ENCODE measurements around the gene HPS3. TPM values are rescaled to one million over a fixed set of nuclear protein-coding genes. Genes with fewer than 3 reads are reported as not detected.

The HPS3 gene
- polyA plus RNA-seq, 1 experiment, result 28.1 TPM

DNA sequence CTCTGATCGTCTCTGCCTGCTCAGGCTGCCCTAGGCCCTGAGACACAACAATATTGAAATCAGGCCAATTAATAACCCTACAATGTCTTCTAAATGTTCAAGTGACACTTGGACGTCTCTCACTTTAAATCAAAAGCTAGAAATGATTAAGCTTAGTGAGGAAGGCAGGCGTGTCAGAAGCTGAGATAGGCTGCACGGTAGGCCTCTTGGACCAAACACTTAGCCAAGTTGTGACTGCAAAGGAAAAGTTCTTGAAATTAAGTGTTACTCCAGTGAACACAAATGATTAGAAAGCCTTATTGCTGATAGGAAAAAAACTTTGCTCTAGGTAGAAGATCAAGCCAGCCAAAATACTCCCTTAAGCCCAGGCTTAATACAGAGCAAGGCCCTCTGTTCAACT, 2.2 kb downstream of the HPS3 start:
- Histone ChIP-seq H3K4me3 (ENCODE audit: low read depth, low read length) (no peak overlapping the region), H3K9me3 (ENCODE audit: control insufficient read depth, insufficient read depth, low read length) (no peaks in the 10 kb centered on the region), H3K27ac (ENCODE audit: low read depth, low read length) (no peak overlapping the region), H3K27me3 (ENCODE audit: control insufficient read depth, insufficient read depth, low read length) (no peaks in the 10 kb centered on the region)
- ChIA-PET POLR2A (no interaction called here), CTCF (interaction anchor here (1.4 kb wide), 1 partner anchor 176 kb away, joined by 5 read pairs; no protein-coding TSS in a partner anchor)
- no peak for DNase-seq (ENCODE audit: low read depth, low spot score)
- TF ChIP-seq, protein P1, sequence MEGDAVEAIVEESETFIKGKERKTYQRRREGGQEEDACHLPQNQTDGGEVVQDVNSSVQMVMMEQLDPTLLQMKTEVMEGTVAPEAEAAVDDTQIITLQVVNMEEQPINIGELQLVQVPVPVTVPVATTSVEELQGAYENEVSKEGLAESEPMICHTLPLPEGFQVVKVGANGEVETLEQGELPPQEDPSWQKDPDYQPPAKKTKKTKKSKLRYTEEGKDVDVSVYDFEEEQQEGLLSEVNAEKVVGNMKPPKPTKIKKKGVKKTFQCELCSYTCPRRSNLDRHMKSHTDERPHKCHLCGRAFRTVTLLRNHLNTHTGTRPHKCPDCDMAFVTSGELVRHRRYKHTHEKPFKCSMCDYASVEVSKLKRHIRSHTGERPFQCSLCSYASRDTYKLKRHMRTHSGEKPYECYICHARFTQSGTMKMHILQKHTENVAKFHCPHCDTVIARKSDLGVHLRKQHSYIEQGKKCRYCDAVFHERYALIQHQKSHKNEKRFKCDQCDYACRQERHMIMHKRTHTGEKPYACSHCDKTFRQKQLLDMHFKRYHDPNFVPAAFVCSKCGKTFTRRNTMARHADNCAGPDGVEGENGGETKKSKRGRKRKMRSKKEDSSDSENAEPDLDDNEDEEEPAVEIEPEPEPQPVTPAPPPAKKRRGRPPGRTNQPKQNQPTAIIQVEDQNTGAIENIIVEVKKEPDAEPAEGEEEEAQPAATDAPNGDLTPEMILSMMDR (IDR thresholded peaks at IDR 0.05; ENCODE audit: low read depth, low read length), result no peak

DNA sequence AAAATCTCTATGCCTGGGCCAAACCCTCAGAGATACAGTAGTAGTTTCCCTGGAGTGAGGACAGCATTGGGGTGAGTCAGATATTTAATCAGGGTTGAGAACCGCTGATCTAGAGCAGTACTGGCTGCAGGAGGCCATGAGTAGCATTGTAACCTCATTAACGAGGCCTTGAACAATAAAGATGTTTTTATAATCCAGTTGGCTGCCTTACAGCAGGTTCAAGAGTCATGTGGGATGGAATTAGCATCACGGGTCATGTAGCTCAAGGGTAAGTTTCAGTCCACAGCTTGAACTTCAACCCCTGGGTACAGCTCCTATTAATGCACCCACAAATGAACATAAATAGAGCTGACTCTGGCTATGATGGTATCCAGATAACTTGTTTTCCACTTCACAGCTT, 5.1 kb downstream of the HPS3 start:
- POLR2A ChIA-PET, result no interaction called here
- CTCF ChIA-PET, result interaction anchor here (2.8 kb wide), 1 partner anchor 14 kb away, joined by 14 read pairs; no protein-coding TSS in a partner anchor

DNA sequence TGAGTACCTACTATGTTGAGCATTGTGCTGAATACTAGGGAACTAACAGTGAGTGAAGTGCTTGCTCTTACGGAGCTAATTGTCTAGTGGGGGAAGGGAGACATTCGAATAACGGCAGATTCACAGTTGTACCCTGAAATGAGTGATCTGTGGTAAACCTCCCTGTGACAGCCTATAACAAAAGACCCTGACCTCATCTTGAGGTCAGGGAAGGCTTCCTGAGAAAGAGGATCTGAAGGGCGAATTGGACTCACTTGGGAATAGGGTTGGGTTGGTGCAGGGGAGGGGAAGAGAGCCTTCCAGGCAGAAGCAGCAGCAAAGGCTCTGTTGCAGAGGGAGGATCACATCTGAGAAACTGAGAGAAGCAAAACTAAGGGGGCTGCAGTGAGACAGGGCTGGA, 13.2 kb downstream of the HPS3 start:
- no peak overlapping the region for H3K27ac ChIP-seq (ENCODE audit: low read depth, low read length)
- no peak for DNase-seq (ENCODE audit: low read depth, low spot score)
- CTCF ChIA-PET, result no interaction called here
- no peaks in the 10 kb centered on the region for H3K27me3 ChIP-seq (ENCODE audit: control insufficient read depth, insufficient read depth, low read length)
- no peak overlapping the region for H3K4me3 ChIP-seq (ENCODE audit: low read depth, low read length)
- POLR2A ChIA-PET, result no interaction called here
- TF ChIP-seq, protein P1 (IDR thresholded peaks at IDR 0.05; ENCODE audit: low read depth, low read length), result no peak
- H3K9me3 ChIP-seq (ENCODE audit: control insufficient read depth, insufficient read depth, low read length), result no peaks in the 10 kb centered on the region

More for the DNA sequence above, 5.1 kb downstream of the HPS3 start:
- H3K27ac ChIP-seq (ENCODE audit: low read depth, low read length), result no peak overlapping the region
- no peak for DNase-seq (ENCODE audit: low read depth, low spot score)
- H3K9me3 ChIP-seq (ENCODE audit: control insufficient read depth, insufficient read depth, low read length), result no peaks in the 10 kb centered on the region
- H3K4me3 ChIP-seq (ENCODE audit: low read depth, low read length), result no peak overlapping the region
- TF ChIP-seq, protein P1 (IDR thresholded peaks at IDR 0.05; ENCODE audit: low read depth, low read length), result no peak
- no peaks in the 10 kb centered on the region for H3K27me3 ChIP-seq (ENCODE audit: control insufficient read depth, insufficient read depth, low read length)

DNA sequence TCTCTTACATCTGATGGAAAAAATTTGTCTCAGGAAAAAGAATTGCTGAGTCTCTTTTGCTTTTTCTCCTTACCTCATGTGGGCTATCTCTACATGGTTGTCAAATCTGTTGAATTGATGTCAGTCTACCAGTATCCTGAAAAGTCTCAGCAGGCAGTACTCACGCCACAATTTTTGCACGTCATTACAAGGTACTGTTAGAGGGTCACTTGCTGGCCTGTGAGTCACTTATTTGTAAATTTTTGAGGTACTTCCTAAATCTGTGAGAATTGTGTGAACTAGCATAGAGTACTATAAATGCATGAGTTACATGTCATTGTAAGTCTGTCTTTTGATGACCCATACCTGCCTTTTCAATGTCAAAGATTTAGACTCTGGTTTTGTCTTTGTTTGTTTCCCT, 15.9 kb downstream of the HPS3 start:
- CTCF ChIA-PET, result interaction anchor here (0.7 kb wide), 1 partner anchor 190 kb away, joined by 5 read pairs; no protein-coding TSS in a partner anchor

DNA sequence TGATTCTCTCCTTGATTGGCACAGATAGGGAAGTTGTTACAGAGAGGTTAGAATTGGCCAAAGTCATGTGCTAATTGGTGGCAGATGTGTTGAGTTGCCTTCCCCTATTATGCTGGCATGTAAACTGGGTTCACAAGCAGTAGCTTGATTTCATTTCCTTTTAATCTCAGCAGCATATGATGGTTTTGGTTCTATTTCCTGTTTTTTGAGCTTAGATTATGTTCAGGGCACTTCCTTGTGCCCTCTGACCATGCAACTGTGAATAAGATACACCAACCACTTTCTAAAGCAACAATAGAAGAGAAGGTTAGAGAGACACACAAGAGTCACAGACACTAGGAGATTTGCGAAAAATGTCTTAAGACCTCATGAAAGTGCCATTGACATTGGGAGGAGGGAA, 16.5 kb downstream of the HPS3 start:
- no peak for DNase-seq (ENCODE audit: low read depth, low spot score)
- CTCF ChIA-PET, result interaction anchor here (1.5 kb wide), 1 partner anchor 26 kb away, joined by 7 read pairs; no protein-coding TSS in a partner anchor

More for the DNA sequence above, 15.9 kb downstream of the HPS3 start:
- H3K27me3 ChIP-seq (ENCODE audit: control insufficient read depth, insufficient read depth, low read length), result no peaks in the 10 kb centered on the region
- no peak overlapping the region for H3K27ac ChIP-seq (ENCODE audit: low read depth, low read length)
- no peaks in the 10 kb centered on the region for H3K9me3 ChIP-seq (ENCODE audit: control insufficient read depth, insufficient read depth, low read length)
- TF ChIP-seq, protein P1 (IDR thresholded peaks at IDR 0.05; ENCODE audit: low read depth, low read length), result no peak
- no peak overlapping the region for H3K4me3 ChIP-seq (ENCODE audit: low read depth, low read length)
- DNase-seq (ENCODE audit: low read depth, low spot score), result no peak
- POLR2A ChIA-PET, result no interaction called here

More for the DNA sequence above, 16.5 kb downstream of the HPS3 start:
- TF ChIP-seq, protein P1 (IDR thresholded peaks at IDR 0.05; ENCODE audit: low read depth, low read length), result no peak
- Histone ChIP-seq H3K27ac (ENCODE audit: low read depth, low read length) (no peak overlapping the region), H3K27me3 (ENCODE audit: control insufficient read depth, insufficient read depth, low read length) (no peaks in the 10 kb centered on the region), H3K4me3 (ENCODE audit: low read depth, low read length) (no peak overlapping the region), H3K9me3 (ENCODE audit: control insufficient read depth, insufficient read depth, low read length) (no peaks in the 10 kb centered on the region)
- POLR2A ChIA-PET, result no interaction called here

Measured in AG04450 (cell line).